Suppressor macrophage treated with lipopolysaccharide for 1 hour (primary cell): Measurements from ENCODE around the gene WNK1.
A peak's percentile ranks its signal among the peaks of the same experiment; 100 is the strongest.
"Not testable (repeated sequence)": the region's sequence is repeated elsewhere in the genome, so short reads cannot be mapped to it uniquely, and the experiment has no call there.

Source experiments
- DNase-seq, 3 donors: peaks; one replicate each; pipeline ENCODE4 v3.0.0-alpha.2; 2020 to 2022

WNK1 gene

DNA sequence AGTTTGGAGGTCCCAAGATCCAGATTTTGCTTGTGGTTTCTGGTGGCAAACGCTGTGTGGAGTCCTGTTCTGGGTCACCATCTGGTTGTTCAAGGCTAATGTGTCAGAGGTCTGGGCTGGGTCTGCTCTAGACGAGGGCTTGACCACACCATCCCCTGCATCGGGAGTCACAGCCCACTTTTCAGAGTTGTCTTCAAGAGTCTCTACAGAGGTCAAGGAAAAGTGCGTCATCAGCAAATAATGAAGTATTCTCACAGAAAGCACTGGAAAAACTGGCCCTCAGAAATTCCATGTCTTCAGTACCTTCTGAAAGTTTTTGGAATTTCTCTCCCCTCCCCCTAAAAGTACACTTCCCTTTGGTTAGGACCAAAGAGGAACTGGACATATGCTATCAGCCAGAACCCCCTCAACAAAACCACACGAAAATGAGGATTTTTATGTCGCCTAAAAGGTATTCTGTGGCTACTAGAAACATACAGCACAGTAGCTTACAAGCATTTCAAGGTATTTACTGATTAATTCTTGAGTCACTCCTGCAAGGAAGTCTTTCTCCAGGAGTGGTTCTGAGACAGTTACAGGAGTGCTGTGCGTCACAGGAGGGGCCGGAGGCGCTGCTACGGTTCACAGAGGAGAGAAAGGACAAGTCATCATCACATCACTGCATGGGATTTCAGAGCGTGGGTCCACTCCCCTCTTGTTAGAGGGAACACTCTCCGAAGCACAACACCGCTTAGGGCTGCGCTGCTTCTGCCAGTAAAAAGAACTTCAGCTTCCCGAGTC, 161.7 kb downstream of the WNK1 start:
- DNase-seq, result peak; percentile 46 to 62 (median 54)

DNA sequence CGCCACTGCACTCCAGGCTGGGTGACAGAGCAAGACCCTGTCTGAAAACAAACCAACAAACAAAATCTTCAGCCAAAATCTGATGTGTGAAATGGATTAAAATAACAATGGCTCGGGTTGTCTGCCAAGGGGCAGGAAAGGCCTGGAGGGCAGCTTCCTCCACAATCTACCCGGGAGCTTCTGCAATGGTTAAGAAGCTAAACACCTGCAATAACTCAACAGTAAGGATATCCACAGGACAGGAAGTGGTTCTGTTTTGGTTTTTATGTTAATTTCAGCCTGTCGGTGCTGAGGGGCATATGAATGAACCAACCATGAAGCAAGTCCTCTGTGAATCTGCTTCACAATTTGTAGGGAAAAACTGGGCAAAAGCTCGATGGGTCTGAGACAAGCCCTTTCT, 162.7 kb downstream of the WNK1 start:
- no peak for DNase-seq

- DNase-seq, result peak; percentile 7 to 40 (median 29)
Measured at GRCh38 chr12:916240-916639, 163.9 kb downstream of the WNK1 start.

- DNase-seq, result no peak
Measured at GRCh38 chr12:916712-917445, 164.5 kb downstream of the WNK1 start.

DNA sequence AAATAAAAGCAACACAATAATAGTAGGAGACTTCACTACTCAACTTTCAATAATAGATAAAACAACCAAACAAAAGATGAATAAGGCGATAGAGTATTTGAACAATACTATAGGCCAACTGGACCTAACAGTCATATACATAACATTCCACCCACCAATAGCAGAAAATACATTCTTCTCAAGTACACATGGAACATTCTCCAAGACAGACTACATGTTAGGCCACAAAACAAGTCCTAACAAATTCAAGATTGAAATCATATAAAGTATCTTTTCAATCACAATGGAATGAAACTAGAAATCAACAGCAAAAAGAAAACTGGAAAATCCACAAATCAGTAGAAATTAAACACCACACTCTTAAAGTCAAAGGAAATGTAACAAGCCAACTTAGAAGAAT, 168.3 kb downstream of the WNK1 start:
- no peak for DNase-seq

DNA sequence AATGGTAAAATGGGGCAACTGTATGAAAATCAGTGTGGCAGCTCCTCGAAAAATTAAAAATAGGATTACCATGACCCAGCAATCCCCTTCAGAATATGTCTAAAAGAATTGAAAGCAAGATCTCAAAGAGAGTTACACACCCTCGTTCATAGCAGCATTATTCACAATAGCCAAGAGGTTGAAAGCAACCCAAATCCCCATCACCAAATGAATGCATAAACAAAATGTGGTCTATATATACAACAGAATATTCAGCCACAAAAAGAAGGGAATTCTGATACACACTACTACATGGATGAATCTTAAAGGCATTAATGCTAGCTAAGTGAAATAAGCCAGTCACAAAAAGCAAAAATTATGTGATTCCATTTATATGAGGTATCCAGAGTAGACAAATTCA, 169.9 kb downstream of the WNK1 start:
- no peak for DNase-seq

GRCh38 chr12:926641-927040, 174.3 kb downstream of the WNK1 start:
- no peak for DNase-seq

DNA sequence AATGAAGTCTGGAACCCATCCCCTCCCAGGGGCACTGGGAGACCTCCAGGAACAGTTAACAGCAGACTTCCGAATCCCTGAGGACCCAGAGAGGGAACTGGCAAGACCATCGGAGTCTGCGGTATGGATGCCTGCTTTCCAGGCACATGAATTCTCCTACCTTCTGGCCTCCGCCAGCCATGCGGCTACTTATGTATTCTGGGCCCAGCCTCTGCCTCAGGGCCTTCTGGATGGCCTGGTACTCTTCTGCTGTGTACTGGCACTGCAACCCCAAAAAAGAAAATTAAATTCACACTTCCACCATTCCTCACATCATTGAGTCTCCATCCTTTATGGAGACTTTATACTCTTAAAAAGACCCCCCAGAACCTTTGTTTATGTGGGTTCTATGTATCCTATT, 178.7 kb downstream of the WNK1 start:
- no peak for DNase-seq

GRCh38 chr12:931591-931990, 179.2 kb downstream of the WNK1 start:
- no peak for DNase-seq

DNA sequence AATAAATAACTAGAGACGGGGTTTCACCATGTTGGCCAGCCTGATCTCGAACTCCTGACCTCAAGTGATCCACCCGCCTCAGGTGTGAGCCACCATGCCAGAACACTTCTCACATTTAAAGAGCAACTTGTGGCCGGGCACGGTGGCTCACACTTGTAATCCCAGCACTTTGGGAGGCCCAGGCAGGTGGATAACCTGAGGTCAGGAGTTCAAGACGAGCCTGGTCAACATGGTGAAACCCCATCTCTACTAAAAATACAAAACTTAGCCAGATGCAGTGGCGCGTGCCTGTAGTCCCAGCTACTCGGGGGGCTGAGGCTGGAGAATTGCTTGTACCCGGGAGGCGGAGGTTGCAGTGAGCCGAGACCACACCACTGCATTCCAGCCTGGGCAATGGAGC, 183.5 kb downstream of the WNK1 start:
- not testable (repeated sequence) for DNase-seq

- DNase-seq, result no peak
Measured at GRCh38 chr12:936377-937345, 184.3 kb downstream of the WNK1 start.

DNA sequence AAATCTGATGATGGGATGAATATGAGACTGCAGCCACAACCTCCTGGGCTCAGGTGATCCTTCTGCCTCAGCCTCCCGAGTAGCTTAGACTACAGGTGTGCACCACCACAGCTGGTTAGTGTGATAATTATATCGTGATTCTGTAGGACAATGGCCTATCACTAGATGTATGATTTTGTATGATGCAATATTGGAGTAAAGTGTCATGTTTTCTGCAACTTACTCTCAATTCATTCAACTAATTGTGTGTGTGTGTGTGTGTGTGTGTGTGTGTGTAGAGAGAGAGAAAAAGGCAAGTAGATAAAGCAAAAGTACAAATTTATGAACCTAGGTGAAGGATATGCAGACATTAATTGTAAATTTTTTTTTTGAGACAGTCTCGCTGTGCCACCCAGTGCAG, 186.4 kb downstream of the WNK1 start:
- DNase-seq, result no peak

GRCh38 chr12:943051-943450, 190.7 kb downstream of the WNK1 start:
- DNase-seq, result no peak

GRCh38 chr12:944211-944610, 191.8 kb downstream of the WNK1 start:
- peak; percentile 22 to 43 (median 33) for DNase-seq

GRCh38 chr12:946212-946611, 193.8 kb downstream of the WNK1 start:
- DNase-seq, result peak; percentile 48 to 55 (median 54)

DNA sequence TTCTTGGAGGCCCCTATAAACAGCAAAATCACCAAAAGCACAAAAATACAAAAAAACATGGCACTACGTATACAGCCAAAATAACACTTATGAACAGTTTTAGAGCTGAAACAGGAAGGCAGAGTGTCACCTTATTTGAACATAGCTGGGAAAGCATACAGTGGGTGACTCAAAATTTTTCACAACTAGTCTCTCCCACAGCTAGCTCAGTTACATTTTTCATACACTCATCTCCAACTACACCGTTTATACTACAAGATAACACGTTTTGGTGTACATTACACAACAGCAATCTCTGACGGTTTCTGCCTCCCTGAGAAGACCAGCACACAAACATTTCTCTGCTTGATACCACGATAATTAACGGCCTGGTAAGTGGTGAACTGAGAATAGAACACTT, 194.3 kb downstream of the WNK1 start:
- DNase-seq, result peak; percentile 13 to 47 (median 43)

DNA sequence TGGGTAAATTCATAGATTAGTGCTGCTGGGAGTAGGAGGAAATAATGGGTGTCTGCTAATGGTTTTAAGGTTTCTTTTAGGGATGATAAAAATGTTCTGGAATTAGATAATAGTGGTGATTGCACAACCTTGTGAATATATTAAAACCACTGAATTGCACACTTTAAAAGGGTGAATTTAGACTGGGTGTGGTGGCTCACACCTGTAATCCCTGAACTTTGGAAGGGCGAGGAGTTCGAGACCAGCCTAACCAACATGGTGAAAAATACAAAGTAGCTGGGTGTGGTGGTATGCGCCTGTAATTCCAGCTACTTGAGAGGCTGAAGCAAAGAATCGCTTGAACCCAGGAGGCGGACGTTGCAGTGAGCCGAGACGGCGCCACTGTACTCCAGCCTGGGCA, 195.9 kb downstream of the WNK1 start:
- peak in 1 of 3 donors; percentile 18 for DNase-seq

DNA sequence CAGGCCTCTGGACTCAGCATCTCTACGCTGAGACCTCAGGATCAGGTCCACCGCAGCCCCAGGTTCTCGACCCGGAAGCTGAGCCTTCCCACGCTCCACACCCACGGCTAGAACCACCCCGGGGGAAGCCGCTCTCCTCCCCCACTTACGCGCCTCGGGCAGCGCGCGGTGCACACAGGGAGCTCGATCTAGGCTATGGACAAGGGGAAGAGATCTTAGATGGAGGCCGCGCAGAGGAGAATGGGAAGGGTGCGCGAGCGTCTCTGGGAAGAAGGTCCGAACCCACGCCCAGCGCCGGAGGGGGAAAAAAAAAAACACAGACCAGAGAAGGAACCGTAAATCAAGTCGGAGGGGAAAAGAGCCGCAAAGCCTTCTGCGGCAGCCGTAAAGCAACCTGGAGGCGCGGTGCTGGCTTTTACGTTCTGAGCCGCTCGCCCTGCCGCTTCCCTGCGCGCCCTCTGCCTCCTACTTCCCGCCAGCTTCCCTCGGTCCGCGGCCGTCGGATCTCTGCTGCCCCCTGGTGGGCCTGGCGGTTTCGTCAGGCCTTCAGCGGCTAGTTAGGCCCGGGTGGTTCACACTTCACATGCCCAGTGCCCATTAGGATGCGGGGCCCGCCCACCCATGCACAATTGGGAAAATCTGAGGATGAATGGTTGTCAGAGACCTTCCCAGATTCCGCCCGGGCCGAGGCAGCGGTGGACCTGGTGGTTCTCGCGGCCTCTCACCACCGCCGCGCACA, 197.2 kb downstream of the WNK1 start, which contains the start of gene RAD52:
Gene RAD52, minus strand, starts transcription at position 242 of the 739 bp plus-strand sequence. CDS start 16,636 bp downstream, outside the sequence.
- peak; percentile 98 to 99 (median 99) for DNase-seq

DNA sequence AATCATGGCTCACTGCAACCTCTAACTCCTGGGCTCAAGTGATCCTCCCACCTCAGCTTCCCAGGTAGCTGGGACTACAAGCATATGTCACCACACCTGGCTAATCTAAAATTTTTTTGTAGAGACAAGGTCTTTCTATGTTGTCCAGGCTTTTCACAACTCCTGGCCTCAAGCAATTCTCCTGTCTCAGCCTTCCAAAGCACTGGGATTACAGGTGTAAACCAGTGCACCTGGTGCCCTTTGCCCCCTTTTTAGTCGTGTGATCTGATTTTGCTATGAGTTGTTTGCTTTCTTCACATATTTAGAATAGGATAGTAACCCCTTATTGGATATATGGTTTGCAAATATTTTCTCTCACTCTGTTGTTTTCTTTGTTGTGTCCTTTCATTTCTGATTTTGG, 198.8 kb downstream of the WNK1 start:
- DNase-seq, result peak in 1 of 3 donors; percentile 12

DNA sequence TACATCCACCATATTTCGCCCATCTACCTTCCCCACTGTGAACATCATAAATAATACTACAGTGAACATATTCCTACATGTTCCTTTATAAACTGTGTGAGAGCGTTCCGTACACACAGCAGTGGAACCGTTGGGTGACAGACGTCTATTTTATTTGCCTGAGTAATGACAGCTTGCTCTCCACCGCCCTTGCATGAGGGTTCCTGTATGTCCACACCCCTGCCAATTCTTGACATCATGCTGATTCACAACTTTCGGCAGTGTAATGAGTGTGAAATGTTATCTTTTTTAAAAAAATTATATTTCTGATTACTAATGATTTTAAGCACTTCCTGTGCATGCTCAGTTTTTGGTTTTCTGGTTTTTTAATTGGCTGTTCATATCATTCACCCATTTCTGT, 201.4 kb downstream of the WNK1 start:
- peak; percentile 19 to 40 (median 34) for DNase-seq

- peak in 1 of 3 donors; percentile 1 for DNase-seq
Measured at GRCh38 chr12:954741-955140, 202.4 kb downstream of the WNK1 start.

DNA sequence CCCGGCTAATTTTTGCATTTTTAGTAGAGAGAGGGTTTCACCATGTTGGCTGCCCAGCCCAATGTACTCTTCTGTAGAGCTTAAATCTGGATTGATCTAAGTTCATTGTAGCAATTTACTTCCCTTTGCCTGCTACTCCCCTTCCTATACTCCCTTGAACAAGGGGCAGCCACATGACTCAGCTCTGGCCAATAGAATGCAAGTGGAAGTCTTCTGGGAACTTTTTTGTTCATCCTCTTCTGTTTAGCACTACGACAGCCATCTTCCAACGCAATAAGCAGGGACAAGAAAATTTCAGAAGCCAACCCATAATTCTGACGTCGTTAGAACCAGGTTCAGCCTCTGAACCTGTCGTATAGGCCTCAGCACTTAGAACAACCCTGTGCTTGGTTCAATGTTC, 203.6 kb downstream of the WNK1 start:
- peak in 1 of 3 donors; percentile 3 for DNase-seq
